ENCODE measurements around the gene ITGA7.

DNA sequence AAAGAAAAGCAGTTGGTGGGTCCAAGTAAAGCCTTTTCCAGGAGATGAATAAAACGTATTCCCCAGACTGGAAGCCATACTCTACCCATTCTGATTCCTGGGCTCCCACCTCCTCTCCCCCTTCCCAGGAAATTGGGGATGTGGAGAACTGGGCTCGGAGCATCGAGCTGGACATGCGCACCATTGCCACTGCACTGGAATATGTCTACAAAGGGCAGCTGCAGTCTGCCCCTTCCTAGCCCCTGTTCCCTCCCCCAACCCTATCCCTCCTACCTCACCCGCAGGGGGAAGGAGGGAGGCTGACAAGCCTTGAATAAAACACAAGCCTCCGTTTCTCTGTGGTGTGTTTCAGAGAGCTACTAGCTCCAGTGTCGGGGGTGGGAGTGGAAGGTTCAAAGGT lies 11.7 kb upstream of the ITGA7 start:
- TF ChIP-seq, protein P1, sequence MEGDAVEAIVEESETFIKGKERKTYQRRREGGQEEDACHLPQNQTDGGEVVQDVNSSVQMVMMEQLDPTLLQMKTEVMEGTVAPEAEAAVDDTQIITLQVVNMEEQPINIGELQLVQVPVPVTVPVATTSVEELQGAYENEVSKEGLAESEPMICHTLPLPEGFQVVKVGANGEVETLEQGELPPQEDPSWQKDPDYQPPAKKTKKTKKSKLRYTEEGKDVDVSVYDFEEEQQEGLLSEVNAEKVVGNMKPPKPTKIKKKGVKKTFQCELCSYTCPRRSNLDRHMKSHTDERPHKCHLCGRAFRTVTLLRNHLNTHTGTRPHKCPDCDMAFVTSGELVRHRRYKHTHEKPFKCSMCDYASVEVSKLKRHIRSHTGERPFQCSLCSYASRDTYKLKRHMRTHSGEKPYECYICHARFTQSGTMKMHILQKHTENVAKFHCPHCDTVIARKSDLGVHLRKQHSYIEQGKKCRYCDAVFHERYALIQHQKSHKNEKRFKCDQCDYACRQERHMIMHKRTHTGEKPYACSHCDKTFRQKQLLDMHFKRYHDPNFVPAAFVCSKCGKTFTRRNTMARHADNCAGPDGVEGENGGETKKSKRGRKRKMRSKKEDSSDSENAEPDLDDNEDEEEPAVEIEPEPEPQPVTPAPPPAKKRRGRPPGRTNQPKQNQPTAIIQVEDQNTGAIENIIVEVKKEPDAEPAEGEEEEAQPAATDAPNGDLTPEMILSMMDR (IDR thresholded peaks at IDR 0.05; ENCODE audit: low read depth, low read length, poor library complexity, severe bottlenecking), result no peak
- TF ChIP-seq EZH2phosphoT487 (IDR thresholded peaks at IDR 0.05; ENCODE audit: borderline replicate concordance, low read length), result no peak
